ENCODE results near the gene HIVEP2.

- TF ChIP-seq CTCF (IDR thresholded peaks at IDR 0.05), result no peak
- no peak for TF ChIP-seq POLR2A (IDR thresholded peaks at IDR 0.05)
Measured at GRCh38 chr6:142942238-142942637, 2.7 kb downstream of the HIVEP2 start.
